DLD1 (cell line): ENCODE results near the gene CERS1.
"Not testable (repeated sequence)": the region's sequence is repeated elsewhere in the genome, so short reads cannot be mapped to it uniquely, and the experiment has no call there.

ENCODE experiments used
- in situ Hi-C: cut with HindIII; loops from 2 replicates; pipeline ENCODE4 v1.10.0; 2017; ENCODE audit warnings: low sequenced_read_pairs

CERS1 gene

GRCh38 chr19:18919086-18919899 is 23.3 kb upstream of the CERS1 start, which contains the start of the genes COPE and DDX49:
COPE (minus strand) TSS chr19:18919387; CDS start chr19:18919348, 39 bp downstream.
DDX49 (plus strand) TSS chr19:18919715; CDS start chr19:18919742, 27 bp downstream.
- in situ Hi-C loops, result no loop called here

- in situ Hi-C loops, result not testable (repeated sequence)
These were observed 21.6 kb upstream of the CERS1 start for GRCh38 chr19:18917593-18917992.

GRCh38 chr19:18915639-18916038 is 19.7 kb upstream of the CERS1 start:
- in situ Hi-C loops, result no loop called here

GRCh38 chr19:18913466-18913865 is 17.5 kb upstream of the CERS1 start:
- in situ Hi-C loops, result no loop called here

- in situ Hi-C loops, result no loop called here
These were observed 17.0 kb upstream of the CERS1 start for GRCh38 chr19:18912933-18913332.

GRCh38 chr19:18910801-18911436 is 15.0 kb upstream of the CERS1 start:
- in situ Hi-C loops, result no loop called here

GRCh38 chr19:18910010-18910409 is 14.1 kb upstream of the CERS1 start:
- in situ Hi-C loops, result no loop called here

GRCh38 chr19:18908917-18909619 is 13.1 kb upstream of the CERS1 start:
- in situ Hi-C loops, result no loop called here

GRCh38 chr19:18906605-18907519 is 10.9 kb upstream of the CERS1 start:
- in situ Hi-C loops, result no loop called here

GRCh38 chr19:18905513-18906236 is 9.7 kb upstream of the CERS1 start:
- in situ Hi-C loops, result no loop called here

- in situ Hi-C loops, result no loop called here
These were observed 9.1 kb upstream of the CERS1 start for GRCh38 chr19:18905058-18905456.

- in situ Hi-C loops, result no loop called here
These were observed 8.5 kb upstream of the CERS1 start for GRCh38 chr19:18904334-18905057.

- in situ Hi-C loops, result no loop called here
These were observed 7.4 kb upstream of the CERS1 start for GRCh38 chr19:18903156-18904037.

GRCh38 chr19:18902519-18902918 is 6.6 kb upstream of the CERS1 start:
- in situ Hi-C loops, result not testable (repeated sequence)

GRCh38 chr19:18901491-18901890 is 5.5 kb upstream of the CERS1 start:
- in situ Hi-C loops, result no loop called here

- in situ Hi-C loops, result no loop called here
These were observed 4.9 kb upstream of the CERS1 start for GRCh38 chr19:18900700-18901481.
